NCI-H1694 (cell line): Measurements from ENCODE around the gene SLC25A21.

ENCODE experiments used
- DNase-seq: peaks from one replicate; lab custom pipeline; 2025; lab: John Stamatoyannopoulos, UW

The SLC25A21 gene

GRCh38 chr14:36647824-36648753, 524.3 kb downstream of the SLC25A21 start:
- DNase-seq: peak; percentile 85

GRCh38 chr14:36647417-36647823, 525.0 kb downstream of the SLC25A21 start:
- no peak for DNase-seq

GRCh38 chr14:36646664-36647416, 525.6 kb downstream of the SLC25A21 start:
- DNase-seq: no peak

GRCh38 chr14:36633580-36633979, 538.8 kb downstream of the SLC25A21 start:
- no peak for DNase-seq
